KMS-11 (cell line): ENCODE measurements around the gene ARHGAP24.

Experiments used
- H2AFZ ChIP-seq: fragments of 200-600 bp; sonication (generic); 2 replicates; pipeline ENCODE4 v1.6.1; 2016; ENCODE audit warnings: antibody characterized with exemption, mixed run types, low read depth
- H3K27ac ChIP-seq: fragments of 200-600 bp; sonication (generic); 2 replicates; pipeline ENCODE4 v1.6.1; 2016; ENCODE audit warnings: mild to moderate bottlenecking, mixed run types
- H3K27me3 ChIP-seq: fragments of 200-600 bp; sonication (generic); 2 replicates; pipeline ENCODE4 v1.6.1; 2017; ENCODE audit warnings: mild to moderate bottlenecking, low read depth, mixed run types, moderate library complexity; ENCODE audit not compliant: insufficient read depth
- H3K36me3 ChIP-seq: fragments of 200-600 bp; sonication (generic); 2 replicates; pipeline ENCODE4 v1.6.1; 2017; ENCODE audit warnings: mild to moderate bottlenecking, mixed run types; ENCODE audit not compliant: insufficient read depth
- H3K4me1 ChIP-seq: fragments of 200-600 bp; sonication (generic); 2 replicates; pipeline ENCODE4 v1.6.1; 2016; ENCODE audit warnings: mild to moderate bottlenecking, low read depth, mixed run types; ENCODE audit not compliant: poor library complexity, severe bottlenecking
- H3K4me2 ChIP-seq: fragments of 200-600 bp; sonication (generic); 2 replicates; pipeline ENCODE4 v1.7.0; 2016; ENCODE audit warnings: mild to moderate bottlenecking, mixed run types
- H3K4me3 ChIP-seq: fragments of 200-600 bp; sonication (generic); IDR thresholded peaks from 2 replicates; pipeline ENCODE4 v1.6.1; 2017; ENCODE audit warnings: low read depth, low read length, mixed read lengths; ENCODE audit not compliant: insufficient read depth
- H3K79me2 ChIP-seq: fragments of 200-600 bp; sonication (generic); 2 replicates; pipeline ENCODE4 v1.6.1; 2016; ENCODE audit warnings: low read depth, mixed run types; ENCODE audit not compliant: insufficient read depth
- H3K9ac ChIP-seq: fragments of 200-600 bp; sonication (generic); 2 replicates; pipeline ENCODE4 v1.6.1; 2016; ENCODE audit warnings: mild to moderate bottlenecking, mixed run types
- H4K20me1 ChIP-seq: fragments of 200-600 bp; sonication (generic); 2 replicates; pipeline ENCODE4 v1.6.1; 2016; ENCODE audit warnings: mild to moderate bottlenecking, mixed run types; ENCODE audit not compliant: insufficient read depth
- TF ChIP-seq, protein P1 (sequence below): fragments of 200-600 bp; sonication (generic); conservative IDR thresholded peaks from 2 replicates; pipeline ENCODE4 v1.6.1; 2017; ENCODE audit warnings: low read depth, mild to moderate bottlenecking, antibody characterized with exemption, low read length, moderate library complexity, mixed read lengths

Gene ARHGAP24

DNA sequence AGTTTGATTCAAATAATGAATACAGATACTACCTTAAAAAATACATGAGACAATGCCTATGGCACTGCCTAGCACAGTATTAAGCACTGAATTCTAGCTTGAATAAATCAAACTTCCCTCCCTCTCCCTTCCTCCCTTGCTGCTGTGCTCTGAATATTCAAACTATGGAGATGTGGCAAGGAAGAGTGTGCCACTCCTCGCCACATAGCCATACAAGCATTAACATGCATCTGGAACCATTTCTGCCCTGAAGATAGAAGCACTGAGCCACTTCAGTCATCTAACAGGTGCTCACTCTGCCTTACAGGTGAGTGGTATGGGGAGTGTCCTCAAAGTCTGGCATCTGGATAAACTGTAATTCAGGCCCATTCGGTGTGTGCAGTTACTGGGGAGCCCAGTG, 276.9 kb downstream of the ARHGAP24 start:
- TF ChIP-seq, protein P1, sequence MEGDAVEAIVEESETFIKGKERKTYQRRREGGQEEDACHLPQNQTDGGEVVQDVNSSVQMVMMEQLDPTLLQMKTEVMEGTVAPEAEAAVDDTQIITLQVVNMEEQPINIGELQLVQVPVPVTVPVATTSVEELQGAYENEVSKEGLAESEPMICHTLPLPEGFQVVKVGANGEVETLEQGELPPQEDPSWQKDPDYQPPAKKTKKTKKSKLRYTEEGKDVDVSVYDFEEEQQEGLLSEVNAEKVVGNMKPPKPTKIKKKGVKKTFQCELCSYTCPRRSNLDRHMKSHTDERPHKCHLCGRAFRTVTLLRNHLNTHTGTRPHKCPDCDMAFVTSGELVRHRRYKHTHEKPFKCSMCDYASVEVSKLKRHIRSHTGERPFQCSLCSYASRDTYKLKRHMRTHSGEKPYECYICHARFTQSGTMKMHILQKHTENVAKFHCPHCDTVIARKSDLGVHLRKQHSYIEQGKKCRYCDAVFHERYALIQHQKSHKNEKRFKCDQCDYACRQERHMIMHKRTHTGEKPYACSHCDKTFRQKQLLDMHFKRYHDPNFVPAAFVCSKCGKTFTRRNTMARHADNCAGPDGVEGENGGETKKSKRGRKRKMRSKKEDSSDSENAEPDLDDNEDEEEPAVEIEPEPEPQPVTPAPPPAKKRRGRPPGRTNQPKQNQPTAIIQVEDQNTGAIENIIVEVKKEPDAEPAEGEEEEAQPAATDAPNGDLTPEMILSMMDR = no peak
- no peak overlapping the region for H2AFZ ChIP-seq
- no peak overlapping the region for H3K9ac ChIP-seq
- H3K27ac ChIP-seq = no peak overlapping the region
- no peak overlapping the region for H3K4me2 ChIP-seq
- H3K4me1 ChIP-seq = no peaks in the 10 kb centered on the region
- H3K27me3 ChIP-seq = no peaks in the 10 kb centered on the region
- no peaks in the 10 kb centered on the region for H3K79me2 ChIP-seq
- H4K20me1 ChIP-seq = no peaks in the 10 kb centered on the region
- H3K4me3 ChIP-seq = no peak overlapping the region
- H3K36me3 ChIP-seq = no peaks in the 10 kb centered on the region

DNA sequence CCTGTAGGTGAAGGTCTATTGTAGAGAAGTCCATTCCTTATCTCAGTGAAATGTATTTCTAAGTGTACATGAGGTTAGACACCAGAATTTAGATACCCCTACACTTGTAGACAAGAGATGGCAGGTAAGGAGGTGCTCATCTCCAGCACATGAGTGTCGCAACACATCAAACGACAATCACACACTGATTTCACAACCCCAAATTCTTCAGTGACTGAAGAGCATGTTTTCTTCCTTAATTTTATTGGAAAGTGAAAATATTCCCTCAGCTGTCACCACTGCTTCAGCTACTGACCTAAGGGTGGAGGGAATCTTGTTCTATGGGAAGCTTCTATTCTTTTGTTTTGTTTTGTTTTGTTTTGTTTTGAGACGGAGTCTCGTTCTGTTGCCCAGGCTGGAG, 280.3 kb downstream of the ARHGAP24 start:
- Histone ChIP-seq H3K27ac (no peak overlapping the region), H3K9ac (no peak overlapping the region), H4K20me1 (no peaks in the 10 kb centered on the region), H2AFZ (no peak overlapping the region), H3K4me2 (no peak overlapping the region), H3K4me3 (no peak overlapping the region), H3K27me3 (no peaks in the 10 kb centered on the region), H3K79me2 (no peaks in the 10 kb centered on the region), H3K36me3 (no peaks in the 10 kb centered on the region), H3K4me1 (no peaks in the 10 kb centered on the region)
- TF ChIP-seq, protein P1 = no peak

DNA sequence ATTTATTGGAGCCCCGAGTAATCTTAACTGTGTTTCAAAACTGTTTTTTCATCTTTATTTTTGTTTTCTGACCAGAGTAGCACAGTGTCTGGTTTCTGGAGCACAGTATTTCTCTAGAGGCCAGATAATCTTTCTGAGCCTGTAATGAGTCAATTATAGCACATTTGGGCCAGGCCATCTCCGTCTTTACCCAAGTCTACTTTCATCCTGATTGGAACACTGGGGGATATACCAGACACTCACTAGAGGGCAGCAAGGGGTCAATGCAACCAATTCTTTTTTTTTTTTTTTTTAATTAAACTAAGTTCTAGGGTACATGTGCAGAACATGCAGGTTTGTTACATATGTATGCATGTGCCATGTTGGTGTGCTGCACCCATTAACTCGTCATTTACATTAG, 282.0 kb downstream of the ARHGAP24 start:
- H3K79me2 ChIP-seq = no peaks in the 10 kb centered on the region
- no peak overlapping the region for H3K4me2 ChIP-seq
- TF ChIP-seq, protein P1 = peak; percentile 24; the same call in 1 of the 2 replicates
- no peak overlapping the region for H3K27ac ChIP-seq
- no peak overlapping the region for H3K9ac ChIP-seq
- no peaks in the 10 kb centered on the region for H3K27me3 ChIP-seq
- no peaks in the 10 kb centered on the region for H3K36me3 ChIP-seq
- no peaks in the 10 kb centered on the region for H3K4me1 ChIP-seq
- no peaks in the 10 kb centered on the region for H4K20me1 ChIP-seq
- no peak overlapping the region for H2AFZ ChIP-seq
- no peak overlapping the region for H3K4me3 ChIP-seq

DNA sequence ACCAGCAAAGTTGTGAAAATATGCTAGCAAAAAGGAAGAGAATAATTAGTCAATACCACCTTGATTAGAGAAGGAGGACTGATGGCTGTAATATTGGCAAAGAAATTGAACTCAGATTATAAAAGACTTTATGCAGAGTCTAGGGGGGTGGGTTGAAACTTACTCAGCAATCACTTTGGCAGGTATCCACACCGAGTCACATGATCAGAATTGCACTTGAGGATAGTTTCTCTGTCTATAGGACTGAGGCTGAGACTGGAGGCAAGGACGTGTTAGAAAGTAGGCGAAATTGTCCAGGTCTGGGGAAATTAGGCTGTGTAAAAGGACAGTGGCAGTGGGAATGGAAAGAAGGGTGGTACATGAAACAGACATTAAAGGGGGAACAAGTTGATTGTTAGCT, 284.4 kb downstream of the ARHGAP24 start:
- H2AFZ ChIP-seq = no peak overlapping the region
- no peak overlapping the region for H3K4me3 ChIP-seq
- no peaks in the 10 kb centered on the region for H3K36me3 ChIP-seq
- no peaks in the 10 kb centered on the region for H3K27me3 ChIP-seq
- no peaks in the 10 kb centered on the region for H3K79me2 ChIP-seq
- TF ChIP-seq, protein P1 = no peak
- no peaks in the 10 kb centered on the region for H4K20me1 ChIP-seq
- no peak overlapping the region for H3K27ac ChIP-seq
- no peaks in the 10 kb centered on the region for H3K4me1 ChIP-seq
- H3K4me2 ChIP-seq = no peak overlapping the region
- H3K9ac ChIP-seq = no peak overlapping the region
